DOHH2 (cell line): ENCODE measurements around the gene OR51M1.

ENCODE experiments used
- H3F3A ChIP-seq: fragments of 200-600 bp; sonication (generic), shearing (Covaris generic); 2 replicates; pipeline ENCODE4 v1.6.0; 2016; ENCODE audit warnings: antibody characterized with exemption, mild to moderate bottlenecking; ENCODE audit not compliant: control insufficient read depth, insufficient read depth
- H3K27ac ChIP-seq: fragments of 200-600 bp; sonication (generic); 2 replicates; pipeline ENCODE4 v1.5.1; 2014; ENCODE audit warnings: low read depth, mild to moderate bottlenecking, low read length, moderate library complexity
- H3K27me3 ChIP-seq: fragments of 200-600 bp; sonication (generic); 2 replicates; pipeline ENCODE4 v1.6.1; 2014; ENCODE audit warnings: mild to moderate bottlenecking, low read length, mixed read lengths; ENCODE audit not compliant: control insufficient read depth
- H3K36me3 ChIP-seq: fragments of 200-600 bp; sonication (generic); 2 replicates; pipeline ENCODE4 v1.6.1; 2014; ENCODE audit warnings: mild to moderate bottlenecking, low read length, moderate library complexity, mixed read lengths; ENCODE audit not compliant: control insufficient read depth
- H3K4me1 ChIP-seq: fragments of 200-600 bp; sonication (generic); 2 replicates; pipeline ENCODE4 v1.6.1; 2014; ENCODE audit warnings: mild to moderate bottlenecking, low read length, mixed read lengths; ENCODE audit not compliant: control insufficient read depth
- H3K4me2 ChIP-seq: fragments of 200-600 bp; sonication (generic); 2 replicates; pipeline ENCODE4 v1.6.0; 2014; ENCODE audit warnings: mild to moderate bottlenecking, low read length, moderate library complexity
- H3K4me3 ChIP-seq: fragments of 200-600 bp; sonication (generic); 2 replicates; pipeline ENCODE4 v1.5.1; 2014; ENCODE audit warnings: mild to moderate bottlenecking, low read length, mixed read lengths
- H3K79me2 ChIP-seq: fragments of 200-600 bp; sonication (generic); 2 replicates; pipeline ENCODE4 v1.6.1; 2014; ENCODE audit warnings: mild to moderate bottlenecking, low read length, mixed read lengths; ENCODE audit not compliant: control insufficient read depth
- H3K9me2 ChIP-seq: fragments of 200-600 bp; sonication (generic); replicated peaks from 2 replicates; pipeline ENCODE4 v1.6.1; 2014; ENCODE audit warnings: mild to moderate bottlenecking, low read length, mixed read lengths; ENCODE audit not compliant: control insufficient read depth
- H3K9me3 ChIP-seq: fragments of 200-600 bp; sonication (generic); 2 replicates; pipeline ENCODE4 v1.6.1; 2014; ENCODE audit warnings: antibody characterized with exemption, low read length, mixed read lengths; ENCODE audit not compliant: control insufficient read depth, insufficient read depth
- H4K20me1 ChIP-seq: fragments of 200-600 bp; sonication (generic); 2 replicates; pipeline ENCODE4 v1.6.0; 2014; ENCODE audit warnings: low read depth, mild to moderate bottlenecking, antibody characterized with exemption, low read length, moderate library complexity; ENCODE audit not compliant: control insufficient read depth, insufficient read depth
- CTCF ChIP-seq: fragments of 200-600 bp; sonication (generic); IDR thresholded peaks from one replicate; pipeline ENCODE4 v1.5.1; 2014; ENCODE audit warnings: antibody characterized with exemption, mild to moderate bottlenecking, low read depth, low read length; ENCODE audit not compliant: poor library complexity, severe bottlenecking
- EZH2phosphoT487 ChIP-seq: fragments of 200-600 bp; sonication (generic); IDR thresholded peaks from 2 replicates; pipeline ENCODE4 v1.6.1; 2017; ENCODE audit warnings: borderline replicate concordance, mild to moderate bottlenecking, antibody characterized with exemption, low read length, moderate library complexity, mixed read lengths

Gene OR51M1

DNA sequence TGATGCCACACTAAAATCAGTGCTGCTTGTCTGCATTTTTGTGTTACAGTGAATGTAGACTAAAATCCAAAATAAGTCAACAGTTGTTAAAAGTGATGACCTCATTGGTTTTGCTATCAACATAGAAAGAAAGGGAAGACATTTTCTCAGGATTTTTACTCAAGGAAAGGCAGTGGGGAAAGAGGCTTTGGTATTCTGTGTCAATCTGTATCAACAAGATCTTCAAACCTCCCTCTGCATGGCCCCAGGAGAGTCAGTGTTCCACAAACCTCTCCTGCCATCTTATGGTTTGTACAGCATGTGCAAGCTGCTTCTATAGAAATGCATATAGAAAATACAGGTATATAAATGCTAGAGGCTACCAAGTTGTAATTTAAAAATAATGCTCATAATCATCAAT is 13.8 kb upstream of the OR51M1 start:
- Histone ChIP-seq H4K20me1 (no peaks in the 10 kb centered on the region), H3K27ac (no peak overlapping the region), H3K79me2 (no peaks in the 10 kb centered on the region), H3K27me3 (no peaks in the 10 kb centered on the region), H3K9me2 (no peaks in the 10 kb centered on the region), H3K4me3 (no peak overlapping the region), H3K4me2 (no peak overlapping the region), H3K36me3 (no peaks in the 10 kb centered on the region), H3K4me1 (no peaks in the 10 kb centered on the region), H3K9me3 (no peaks in the 10 kb centered on the region), H3F3A (no peaks in the 10 kb centered on the region)
- no peak for TF ChIP-seq CTCF

- H3K4me3 ChIP-seq = no peak overlapping the region
- TF ChIP-seq EZH2phosphoT487 (no peak), CTCF (peak; percentile 74)
These were observed 2.8 kb upstream of the OR51M1 start for GRCh38 chr11:5380740-5381342.

DNA sequence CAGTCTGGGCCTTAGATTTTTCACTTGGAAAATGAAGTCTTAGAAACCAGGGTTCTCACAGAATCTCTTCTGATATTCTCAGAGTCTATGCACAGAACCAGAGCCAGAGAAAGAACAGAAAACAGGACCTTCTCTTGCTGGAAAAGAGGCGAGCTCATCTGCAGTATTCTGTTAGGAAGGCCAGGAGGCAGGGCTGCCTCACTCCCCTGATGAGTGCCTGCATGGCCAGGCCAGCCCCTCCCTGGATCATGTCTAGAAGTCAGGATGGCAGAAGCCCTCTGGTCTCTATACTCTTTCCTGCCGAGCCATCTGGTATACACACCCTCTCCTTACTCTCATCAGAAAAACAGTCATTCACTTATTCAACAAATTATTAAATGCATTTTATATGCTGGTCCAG is 723 bp downstream of the OR51M1 start:
- no peaks in the 10 kb centered on the region for H3K4me1 ChIP-seq
- no peak overlapping the region for H3K4me2 ChIP-seq
- no peaks in the 10 kb centered on the region for H4K20me1 ChIP-seq
- H3K4me3 ChIP-seq = no peak overlapping the region
- no peaks in the 10 kb centered on the region for H3K27me3 ChIP-seq
- H3K27ac ChIP-seq = no peak overlapping the region
- no peaks in the 10 kb centered on the region for H3F3A ChIP-seq
- no peaks in the 10 kb centered on the region for H3K9me2 ChIP-seq
- no peaks in the 10 kb centered on the region for H3K79me2 ChIP-seq
- no peaks in the 10 kb centered on the region for H3K9me3 ChIP-seq
- no peaks in the 10 kb centered on the region for H3K36me3 ChIP-seq
- TF ChIP-seq CTCF (no peak), EZH2phosphoT487 (no peak)

More at GRCh38 chr11:5380740-5381342, 2.8 kb upstream of the OR51M1 start:
- no peaks in the 10 kb centered on the region for H3K9me2 ChIP-seq
- no peak overlapping the region for H3K4me2 ChIP-seq
- no peaks in the 10 kb centered on the region for H3K79me2 ChIP-seq
- no peaks in the 10 kb centered on the region for H3F3A ChIP-seq
- no peaks in the 10 kb centered on the region for H3K4me1 ChIP-seq
- H3K27me3 ChIP-seq = no peaks in the 10 kb centered on the region
- H4K20me1 ChIP-seq = no peaks in the 10 kb centered on the region
- H3K27ac ChIP-seq = no peak overlapping the region
- H3K9me3 ChIP-seq = no peaks in the 10 kb centered on the region
- H3K36me3 ChIP-seq = no peaks in the 10 kb centered on the region

- H3K27me3 ChIP-seq = no peaks in the 10 kb centered on the region
- H3K79me2 ChIP-seq = no peaks in the 10 kb centered on the region
- H3K4me3 ChIP-seq = no peak overlapping the region
- no peaks in the 10 kb centered on the region for H4K20me1 ChIP-seq
- H3K4me1 ChIP-seq = no peaks in the 10 kb centered on the region
- H3K9me3 ChIP-seq = no peaks in the 10 kb centered on the region
- H3K4me2 ChIP-seq = no peak overlapping the region
- no peak for TF ChIP-seq EZH2phosphoT487
- peak; percentile 25 for TF ChIP-seq CTCF
- H3K27ac ChIP-seq = no peak overlapping the region
- no peaks in the 10 kb centered on the region for H3K36me3 ChIP-seq
- H3K9me2 ChIP-seq = no peaks in the 10 kb centered on the region
- no peaks in the 10 kb centered on the region for H3F3A ChIP-seq
These were observed 6.6 kb downstream of the OR51M1 start for GRCh38 chr11:5390210-5390609.
